Parathyroid adenoma (tissue), 2 donors: ENCODE data around the gene APOBEC3F.

Experiments used
- H2AFZ ChIP-seq: fragments of 300-600 bp; sonication (generic); one replicate; pipeline ENCODE4 v1.7.0; 2017; ENCODE audit warnings: antibody characterized with exemption, mild to moderate bottlenecking
- H3K27ac ChIP-seq: fragments of 300-600 bp; sonication (generic); one replicate; pipeline ENCODE4 v1.7.0; 2017
- H3K27me3 ChIP-seq: fragments of 300-600 bp; sonication (generic); one replicate; pipeline ENCODE4 v1.7.0; 2017; ENCODE audit warnings: low read length; ENCODE audit not compliant: control insufficient read depth, insufficient read depth
- H3K36me3 ChIP-seq: fragments of 300-600 bp; sonication (generic); one replicate; pipeline ENCODE4 v1.7.0; 2017; ENCODE audit warnings: low read length; ENCODE audit not compliant: control insufficient read depth, insufficient read depth
- H3K4me1 ChIP-seq: fragments of 300-600 bp; sonication (generic); one replicate; pipeline ENCODE4 v1.7.0; 2017; ENCODE audit warnings: control low read depth
- H3K4me2 ChIP-seq: fragments of 300-600 bp; sonication (generic); one replicate; pipeline ENCODE4 v1.7.0; 2017; ENCODE audit warnings: low read length
- H3K4me3 ChIP-seq: fragments of 300-600 bp; sonication (generic); one replicate; pipeline ENCODE4 v1.7.0; 2017; ENCODE audit warnings: low read depth, low read length
- H3K79me2 ChIP-seq: fragments of 300-600 bp; sonication (generic); one replicate; pipeline ENCODE4 v1.7.0; 2017; ENCODE audit warnings: control low read depth
- H3K9ac ChIP-seq: fragments of 300-600 bp; sonication (generic); one replicate; pipeline ENCODE4 v1.7.0; 2017; ENCODE audit warnings: mild to moderate bottlenecking
- H3K9me3 ChIP-seq: fragments of 300-600 bp; sonication (generic); one replicate; pipeline ENCODE4 v1.7.0; 2017; ENCODE audit warnings: low read length; ENCODE audit not compliant: control insufficient read depth
- TF ChIP-seq, protein P1 (sequence below): fragments of 300-600 bp; sonication (generic); IDR thresholded peaks from one replicate; pipeline ENCODE4 v1.7.0; 2017; ENCODE audit warnings: antibody characterized with exemption, mild to moderate bottlenecking
- donor health status: primary hyperparathyroidism.

APOBEC3F gene

GRCh38 chr22:39083212-39084165, 42.8 kb downstream of the APOBEC3F start:
- no peaks in the 10 kb centered on the region for H3K27me3 ChIP-seq
- no peak overlapping the region for H3K9ac ChIP-seq
- no peaks in the 10 kb centered on the region for H3K79me2 ChIP-seq
- no peaks in the 10 kb centered on the region for H3K36me3 ChIP-seq
- H3K9me3 ChIP-seq = no peaks in the 10 kb centered on the region
- H3K4me3 ChIP-seq = no peak overlapping the region
- no peak overlapping the region for H3K27ac ChIP-seq
- no peak overlapping the region for H3K4me2 ChIP-seq
- H2AFZ ChIP-seq = no peak overlapping the region
- no peaks in the 10 kb centered on the region for H3K4me1 ChIP-seq
- TF ChIP-seq, protein P1, sequence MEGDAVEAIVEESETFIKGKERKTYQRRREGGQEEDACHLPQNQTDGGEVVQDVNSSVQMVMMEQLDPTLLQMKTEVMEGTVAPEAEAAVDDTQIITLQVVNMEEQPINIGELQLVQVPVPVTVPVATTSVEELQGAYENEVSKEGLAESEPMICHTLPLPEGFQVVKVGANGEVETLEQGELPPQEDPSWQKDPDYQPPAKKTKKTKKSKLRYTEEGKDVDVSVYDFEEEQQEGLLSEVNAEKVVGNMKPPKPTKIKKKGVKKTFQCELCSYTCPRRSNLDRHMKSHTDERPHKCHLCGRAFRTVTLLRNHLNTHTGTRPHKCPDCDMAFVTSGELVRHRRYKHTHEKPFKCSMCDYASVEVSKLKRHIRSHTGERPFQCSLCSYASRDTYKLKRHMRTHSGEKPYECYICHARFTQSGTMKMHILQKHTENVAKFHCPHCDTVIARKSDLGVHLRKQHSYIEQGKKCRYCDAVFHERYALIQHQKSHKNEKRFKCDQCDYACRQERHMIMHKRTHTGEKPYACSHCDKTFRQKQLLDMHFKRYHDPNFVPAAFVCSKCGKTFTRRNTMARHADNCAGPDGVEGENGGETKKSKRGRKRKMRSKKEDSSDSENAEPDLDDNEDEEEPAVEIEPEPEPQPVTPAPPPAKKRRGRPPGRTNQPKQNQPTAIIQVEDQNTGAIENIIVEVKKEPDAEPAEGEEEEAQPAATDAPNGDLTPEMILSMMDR = no peak

- Histone ChIP-seq H3K27me3 (no peaks in the 10 kb centered on the region), H3K4me1 (no peaks in the 10 kb centered on the region), H3K79me2 (no peaks in the 10 kb centered on the region), H3K4me3 (no peak overlapping the region), H2AFZ (no peak overlapping the region), H3K36me3 (no peaks in the 10 kb centered on the region), H3K4me2 (no peak overlapping the region), H3K27ac (no peak overlapping the region), H3K9ac (no peak overlapping the region), H3K9me3 (no peaks in the 10 kb centered on the region)
- TF ChIP-seq, protein P1 = no peak
These were observed 44.0 kb downstream of the APOBEC3F start for GRCh38 chr22:39084666-39085065.

GRCh38 chr22:39087098-39087497, 46.4 kb downstream of the APOBEC3F start:
- Histone ChIP-seq H3K9ac (no peak overlapping the region), H2AFZ (no peak overlapping the region), H3K9me3 (no peaks in the 10 kb centered on the region), H3K27me3 (no peaks in the 10 kb centered on the region), H3K4me3 (no peak overlapping the region), H3K27ac (no peak overlapping the region), H3K36me3 (no peaks in the 10 kb centered on the region), H3K4me1 (no peaks in the 10 kb centered on the region), H3K79me2 (no peaks in the 10 kb centered on the region), H3K4me2 (no peak overlapping the region)
- TF ChIP-seq, protein P1 = no peak

DNA sequence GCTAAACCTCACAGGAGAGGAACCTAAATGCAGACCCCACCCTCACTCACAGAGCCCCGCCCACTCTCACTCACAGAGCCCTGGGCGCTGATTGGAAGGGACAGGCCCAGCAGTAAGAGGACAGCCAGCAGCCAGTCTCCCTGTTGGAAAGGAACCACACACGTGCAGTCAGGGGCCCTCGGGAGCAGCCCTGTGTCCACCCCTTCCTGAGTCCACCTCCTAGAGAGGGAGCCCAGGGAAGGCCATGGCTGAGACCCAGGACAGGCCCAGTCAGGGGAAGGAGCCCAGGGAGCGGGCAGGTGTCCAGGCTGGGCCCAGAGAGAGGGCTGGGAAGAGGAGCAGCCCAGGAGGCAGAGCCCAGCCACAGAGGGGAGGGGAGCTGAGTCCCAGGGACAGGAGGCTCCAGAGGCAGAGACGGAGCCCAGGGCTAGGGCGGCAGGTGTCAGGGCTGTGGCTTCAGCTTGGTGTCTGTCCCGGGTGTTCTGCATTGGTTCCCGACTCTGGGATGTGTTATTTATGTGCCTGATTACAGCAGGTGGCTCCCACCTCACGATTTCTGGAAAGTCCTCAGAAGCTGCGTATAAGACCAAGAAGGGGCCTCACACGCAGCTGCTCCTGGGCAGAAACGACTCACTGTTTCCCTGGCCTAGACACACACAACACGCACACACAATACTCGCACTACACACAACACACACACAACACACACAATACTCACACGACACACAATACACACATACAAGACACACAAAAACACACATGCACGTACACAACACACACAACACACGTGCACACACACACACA, 47.4 kb downstream of the APOBEC3F start:
- H3K4me2 ChIP-seq = no peak overlapping the region
- no peaks in the 10 kb centered on the region for H3K9me3 ChIP-seq
- H3K9ac ChIP-seq = no peak overlapping the region
- no peaks in the 10 kb centered on the region for H3K79me2 ChIP-seq
- no peaks in the 10 kb centered on the region for H3K36me3 ChIP-seq
- TF ChIP-seq, protein P1 = no peak
- H3K4me3 ChIP-seq = no peak overlapping the region
- H3K27ac ChIP-seq = no peak overlapping the region
- no peak overlapping the region for H2AFZ ChIP-seq
- no peaks in the 10 kb centered on the region for H3K27me3 ChIP-seq
- no peaks in the 10 kb centered on the region for H3K4me1 ChIP-seq
